HEK293T (cell line): ENCODE measurements around the gene GLCE.

Experiments
- CTCF ChIA-PET: fragments of 350-600 bp; formaldehyde crosslinking; extraction: SDS; loops from one replicate; lab custom pipeline; 2021; ENCODE audit warnings: antibody characterized with exemption, inconsistent platforms; lab: Yijun Ruan, JAX
- POLR2A ChIA-PET: fragments of 350-600 bp; formaldehyde crosslinking; extraction: SDS; loops from one replicate; lab custom pipeline; 2020; ENCODE audit warnings: antibody characterized with exemption, inconsistent platforms; lab: Yijun Ruan, JAX
- DNase-seq: peaks from one replicate; pipeline ENCODE4 v3.0.0; 2012; ENCODE audit warnings: mixed read lengths; ENCODE audit errors: extremely low spot score
- ARNT ChIP-seq: fragments of 450-650 bp; IDR thresholded peaks from 2 replicates; pipeline ENCODE4 v1.6.1; 2017; ENCODE audit warnings: mild to moderate bottlenecking
- BHLHE40 ChIP-seq: fragments of 450-650 bp; IDR thresholded peaks from 2 replicates; pipeline ENCODE4 v1.6.1; 2016; ENCODE audit warnings: mild to moderate bottlenecking, moderate library complexity, borderline replicate concordance
- CTBP1 ChIP-seq: fragments of 450-650 bp; IDR thresholded peaks from 2 replicates; pipeline ENCODE4 v1.6.1; 2016; ENCODE audit warnings: borderline replicate concordance
- ELF4 ChIP-seq: fragments of 450-650 bp; IDR thresholded peaks from 2 replicates; pipeline ENCODE4 v1.6.1; 2017; ENCODE audit warnings: antibody characterized with exemption
- FOXA1 ChIP-seq: fragments of 450-650 bp; IDR thresholded peaks from 2 replicates; pipeline ENCODE4 v1.6.1; 2016; ENCODE audit warnings: mild to moderate bottlenecking
- FOXK2 ChIP-seq: fragments of 450-650 bp; IDR thresholded peaks from 2 replicates; pipeline ENCODE4 v1.6.1; 2016; ENCODE audit warnings: mild to moderate bottlenecking
- FOXM1 ChIP-seq: fragments of 450-650 bp; IDR thresholded peaks from 2 replicates; pipeline ENCODE4 v1.6.1; 2017; ENCODE audit warnings: mild to moderate bottlenecking, borderline replicate concordance
- HDGF ChIP-seq: fragments of 450-650 bp; IDR thresholded peaks from 2 replicates; pipeline ENCODE4 v1.6.1; 2017; ENCODE audit warnings: antibody characterized with exemption, borderline replicate concordance
- L3MBTL2 ChIP-seq: fragments of 450-650 bp; conservative IDR thresholded peaks from 2 replicates; pipeline ENCODE4 v1.6.1; 2016; ENCODE audit warnings: mild to moderate bottlenecking
- LEF1 ChIP-seq: fragments of 450-650 bp; IDR thresholded peaks from 2 replicates; pipeline ENCODE4 v1.6.1; 2017; ENCODE audit warnings: mild to moderate bottlenecking, borderline replicate concordance
- NFRKB ChIP-seq: fragments of 450-650 bp; IDR thresholded peaks from 2 replicates; pipeline ENCODE4 v1.6.1; 2016; ENCODE audit warnings: mild to moderate bottlenecking, moderate library complexity
- SP1 ChIP-seq: fragments of 450-650 bp; IDR thresholded peaks from 2 replicates; pipeline ENCODE4 v1.6.1; 2017
- SUZ12 ChIP-seq: fragments of 450-650 bp; IDR thresholded peaks from 2 replicates; pipeline ENCODE4 v1.6.1; 2016; ENCODE audit warnings: mild to moderate bottlenecking
- TARDBP ChIP-seq: fragments of 450-650 bp; IDR thresholded peaks from 2 replicates; pipeline ENCODE4 v1.6.1; 2016
- ZNF384 ChIP-seq: fragments of 450-650 bp; IDR thresholded peaks from 2 replicates; pipeline ENCODE4 v1.6.1; 2016
- TF ChIP-seq, protein P1 (sequence below): fragments of 450-650 bp; IDR thresholded peaks from 2 replicates; pipeline ENCODE4 v1.6.1; 2016

GLCE gene

DNA sequence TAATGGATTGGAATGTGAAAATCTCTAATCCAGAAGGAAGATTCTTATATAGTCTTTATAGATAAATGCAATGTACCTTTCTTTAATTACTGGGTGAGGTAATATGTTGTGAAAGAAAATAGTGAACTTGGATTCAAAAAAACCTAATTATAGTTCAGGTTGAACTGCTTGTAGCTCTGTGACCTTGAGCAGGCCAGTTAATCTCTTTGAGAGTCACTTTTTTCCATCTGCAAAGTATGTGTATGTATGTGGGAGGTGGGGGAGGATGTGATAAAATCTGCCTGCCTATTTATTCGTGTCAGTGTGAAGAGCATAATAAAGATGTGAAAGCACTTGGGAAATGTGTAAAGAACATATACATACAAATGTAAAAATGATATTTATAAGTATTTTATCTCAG, 34.4 kb downstream of the GLCE start:
- POLR2A ChIA-PET, result no interaction called here
- no peak for DNase-seq
- TF ChIP-seq, protein P1, sequence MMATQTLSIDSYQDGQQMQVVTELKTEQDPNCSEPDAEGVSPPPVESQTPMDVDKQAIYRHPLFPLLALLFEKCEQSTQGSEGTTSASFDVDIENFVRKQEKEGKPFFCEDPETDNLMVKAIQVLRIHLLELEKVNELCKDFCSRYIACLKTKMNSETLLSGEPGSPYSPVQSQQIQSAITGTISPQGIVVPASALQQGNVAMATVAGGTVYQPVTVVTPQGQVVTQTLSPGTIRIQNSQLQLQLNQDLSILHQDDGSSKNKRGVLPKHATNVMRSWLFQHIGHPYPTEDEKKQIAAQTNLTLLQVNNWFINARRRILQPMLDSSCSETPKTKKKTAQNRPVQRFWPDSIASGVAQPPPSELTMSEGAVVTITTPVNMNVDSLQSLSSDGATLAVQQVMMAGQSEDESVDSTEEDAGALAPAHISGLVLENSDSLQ, result peak; percentile 61
- TF ChIP-seq TARDBP, result no peak
- CTCF ChIA-PET, result no interaction called here

- TF ChIP-seq CTBP1 (no peak), ELF4 (no peak)
- POLR2A ChIA-PET, result no interaction called here
- CTCF ChIA-PET, result no interaction called here
- DNase-seq, result no peak
Observed at GRCh38 chr15:69200832-69201745, 40.7 kb downstream of the GLCE start.

DNA sequence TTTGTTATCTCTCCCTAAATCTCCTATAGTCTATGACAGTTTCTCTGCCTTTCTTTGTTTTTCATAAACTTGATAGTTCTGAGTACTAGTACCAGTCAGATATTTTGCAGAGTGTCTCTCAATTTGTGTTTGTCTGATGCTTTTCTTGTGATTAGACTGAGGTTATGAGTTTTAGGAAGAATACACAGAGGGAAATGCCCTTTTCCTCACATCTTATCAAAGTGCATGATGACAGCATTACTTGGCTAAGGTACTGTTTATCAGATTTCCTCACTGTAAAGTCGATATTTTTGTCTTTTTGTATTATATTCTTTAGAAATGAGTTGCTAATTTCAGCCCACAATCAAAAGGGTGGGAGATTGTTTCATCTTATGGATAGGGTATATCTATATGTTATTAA, 45.6 kb downstream of the GLCE start:
- no peak for DNase-seq
- TF ChIP-seq, protein P1, result no peak
- TF ChIP-seq LEF1 (no peak), FOXM1 (no peak), HDGF (no peak), ELF4 (no peak), ARNT (no peak), FOXK2 (no peak), NFRKB (no peak), CTBP1 (no peak), BHLHE40 (no peak), SP1 (no peak), SUZ12 (no peak), TARDBP (no peak), ZNF384 (no peak), FOXA1 (no peak), L3MBTL2 (no peak)
- ChIA-PET CTCF (no interaction called here), POLR2A (no interaction called here)

- CTCF ChIA-PET, result no interaction called here
- POLR2A ChIA-PET, result interaction anchor here (1.9 kb wide), 1 partner anchor 49 kb away, joined by 5 read pairs; the partner anchor contains the start of gene GLCE
- TF ChIP-seq, protein P1, result no peak
- TF ChIP-seq BHLHE40, result no peak
- TF ChIP-seq ELF4, result no peak
- TF ChIP-seq TARDBP, result no peak
- no peak for TF ChIP-seq HDGF
- TF ChIP-seq FOXA1, result no peak
- no peak for TF ChIP-seq NFRKB
- TF ChIP-seq CTBP1, result no peak
- TF ChIP-seq FOXM1, result no peak
- no peak for TF ChIP-seq ARNT
- no peak for TF ChIP-seq ZNF384
- TF ChIP-seq LEF1, result no peak
- TF ChIP-seq SUZ12, result no peak
- no peak for TF ChIP-seq L3MBTL2
- TF ChIP-seq FOXK2, result no peak
- TF ChIP-seq SP1, result no peak
- DNase-seq, result no peak
Observed at GRCh38 chr15:69209661-69210060, 49.2 kb downstream of the GLCE start.

GRCh38 chr15:69210574-69210973, 50.1 kb downstream of the GLCE start:
- ChIA-PET CTCF (no interaction called here), POLR2A (interaction anchor here (1.0 kb wide), 1 partner anchor 50 kb away, joined by 3 read pairs; the partner anchor contains the start of gene GLCE)
- TF ChIP-seq FOXA1, result no peak
- no peak for TF ChIP-seq SUZ12
- TF ChIP-seq BHLHE40, result no peak
- TF ChIP-seq ZNF384, result no peak
- TF ChIP-seq FOXK2, result no peak
- TF ChIP-seq CTBP1, result no peak
- TF ChIP-seq HDGF, result no peak
- TF ChIP-seq L3MBTL2, result no peak
- TF ChIP-seq, protein P1, result no peak

GRCh38 chr15:69213786-69214185, 53.4 kb downstream of the GLCE start:
- no peak for DNase-seq
- POLR2A ChIA-PET, result no interaction called here
- CTCF ChIA-PET, result no interaction called here
- no peak for TF ChIP-seq FOXK2
- TF ChIP-seq HDGF, result no peak
- TF ChIP-seq FOXM1, result no peak
- TF ChIP-seq FOXA1, result no peak
- no peak for TF ChIP-seq CTBP1
- no peak for TF ChIP-seq SUZ12
- no peak for TF ChIP-seq L3MBTL2
- TF ChIP-seq NFRKB, result no peak
- no peak for TF ChIP-seq ARNT

More at GRCh38 chr15:69210574-69210973, 50.1 kb downstream of the GLCE start:
- no peak for DNase-seq
